HL-60 (cell line): ENCODE data around the gene TIE1.

Experiments
- DNase-seq, 2 experiments: peaks; one replicate each; pipeline ENCODE4 v3.0.0-alpha.2; 2010 to 2020; ENCODE audit warnings: low read depth in 1 of 2, low spot score in 1 of 2
- H3K27ac ChIP-seq: fragments of 250-450 bp; sonication (Bioruptor Pico); replicated peaks from 2 replicates; pipeline ENCODE4 v1.5.1; 2020; ENCODE audit warnings: mild to moderate bottlenecking, moderate library complexity
- H3K27me3 ChIP-seq: fragments of 250-450 bp; sonication (Bioruptor Pico); 2 replicates; pipeline ENCODE4 v1.5.1; 2021; ENCODE audit warnings: mild to moderate bottlenecking, moderate library complexity; ENCODE audit not compliant: insufficient read depth, poor library complexity, severe bottlenecking
- H3K4me3 ChIP-seq: replicated peaks from 2 replicates; pipeline ENCODE4 v1.5.1; 2011; ENCODE audit warnings: mild to moderate bottlenecking, control low read depth, low read length; ENCODE audit not compliant: insufficient read depth
- CTCF ChIP-seq: IDR thresholded peaks from one replicate; pipeline ENCODE4 v1.5.1; 2011; ENCODE audit warnings: low read length, control low read depth, inconsistent platforms; ENCODE audit not compliant: insufficient read depth
- GABPA ChIP-seq: IDR thresholded peaks from 2 replicates; pipeline ENCODE4 v1.6.1; 2012; ENCODE audit warnings: low read depth
- POLR2AphosphoS5 ChIP-seq: IDR thresholded peaks from 2 replicates; pipeline ENCODE4 v1.6.1; 2012; ENCODE audit warnings: low read depth
- REST ChIP-seq: IDR thresholded peaks from 2 replicates; pipeline ENCODE4 v1.6.1; 2012; ENCODE audit warnings: low read depth; ENCODE audit not compliant: insufficient replicate concordance
- SPI1 ChIP-seq: IDR thresholded peaks from 2 replicates; pipeline ENCODE4 v1.6.1; 2012; ENCODE audit warnings: low read depth, mild to moderate bottlenecking, borderline replicate concordance

The TIE1 gene

GRCh38 chr1:43308635-43309404 is 8.0 kb downstream of the TIE1 start:
- Histone ChIP-seq H3K4me3 (no peak overlapping the region), H3K27ac (no peak overlapping the region)
- DNase-seq = no peak

GRCh38 chr1:43309405-43310025 is 8.7 kb downstream of the TIE1 start:
- Histone ChIP-seq H3K27me3 (no peaks in the 10 kb centered on the region), H3K27ac (no peak overlapping the region), H3K4me3 (no peak overlapping the region)
- TF ChIP-seq SPI1 (no peak), REST (no peak), GABPA (no peak), POLR2AphosphoS5 (no peak), CTCF (no peak)
- no peak for DNase-seq

More at GRCh38 chr1:43308635-43309404, 8.0 kb downstream of the TIE1 start:
- H3K27me3 ChIP-seq = no peaks in the 10 kb centered on the region
- TF ChIP-seq SPI1 (no peak), CTCF (no peak), POLR2AphosphoS5 (no peak), REST (no peak), GABPA (no peak)

- Histone ChIP-seq H3K27me3 (no peaks in the 10 kb centered on the region), H3K4me3 (no peak overlapping the region), H3K27ac (no peak overlapping the region)
- no peak for DNase-seq
- no peak for TF ChIP-seq CTCF
- TF ChIP-seq POLR2AphosphoS5 = no peak
- no peak for TF ChIP-seq REST
- TF ChIP-seq GABPA = no peak
- no peak for TF ChIP-seq SPI1
These were observed 10.7 kb downstream of the TIE1 start for GRCh38 chr1:43311521-43311920.
